SK-N-SH treated with all-trans-retinoic acid at 6 μM for 48 hours (cell line): ENCODE measurements around the gene VEGFB.

Source experiments
- ATAC-seq: fragments of 200-7000 bp; cut with Tn5 transposase; 3 replicates; pipeline ENCODE4 v1.9.1; 2020; ENCODE audit warnings: mild to moderate bottlenecking, moderate library complexity
- ARNTL ChIP-seq: fragments of 450-650 bp; formaldehyde crosslinking; IDR thresholded peaks from 2 replicates; pipeline ENCODE4 v1.5.0; 2020; ENCODE audit warnings: low read depth, mild to moderate bottlenecking, moderate library complexity, borderline replicate concordance
- CSDC2 ChIP-seq: fragments of 250-450 bp; sonication (Bioruptor Pico); IDR thresholded peaks from 2 replicates; pipeline ENCODE4 v1.5.0; 2020; ENCODE audit warnings: mild to moderate bottlenecking, moderate library complexity
- ESRRG ChIP-seq: fragments of 250-450 bp; sonication (Bioruptor Pico); IDR thresholded peaks from 2 replicates; pipeline ENCODE4 v1.6.1; 2021; ENCODE audit warnings: mild to moderate bottlenecking
- GLIS3 ChIP-seq: fragments of 250-450 bp; sonication (Bioruptor Pico); IDR thresholded peaks from 2 replicates; pipeline ENCODE4 v1.5.0; 2020; ENCODE audit warnings: mild to moderate bottlenecking, moderate library complexity
- ISL1 ChIP-seq: fragments of 250-450 bp; sonication (Bioruptor Pico); IDR thresholded peaks from 2 replicates; pipeline ENCODE4 v2.1.2; 2022; ENCODE audit warnings: mild to moderate bottlenecking, moderate library complexity
- OSR1 ChIP-seq: fragments of 250-450 bp; sonication (Bioruptor Pico); IDR thresholded peaks from 2 replicates; pipeline ENCODE4 v1.8.0; 2022; ENCODE audit warnings: moderate library complexity, mild to moderate bottlenecking, inconsistent platforms
- PPARA ChIP-seq: fragments of 250-450 bp; sonication (Bioruptor Pico); IDR thresholded peaks from 2 replicates; pipeline ENCODE4 v1.5.0; 2020; ENCODE audit warnings: mild to moderate bottlenecking, borderline replicate concordance
- RARB ChIP-seq: fragments of 250-450 bp; sonication (Bioruptor Pico); IDR thresholded peaks from 2 replicates; pipeline ENCODE4 v1.8.0; 2021; ENCODE audit warnings: mild to moderate bottlenecking, moderate library complexity
- SNAI2 ChIP-seq: fragments of 250-450 bp; sonication (Bioruptor Pico); IDR thresholded peaks from 2 replicates; pipeline ENCODE4 v1.5.0; 2020; ENCODE audit warnings: mild to moderate bottlenecking, moderate library complexity
- TCF4 ChIP-seq: fragments of 250-450 bp; sonication (Bioruptor Pico); IDR thresholded peaks from 2 replicates; pipeline ENCODE4 v1.8.0; 2021; ENCODE audit warnings: mild to moderate bottlenecking, moderate library complexity, borderline replicate concordance
- ZC3H10 ChIP-seq: fragments of 250-450 bp; sonication (Bioruptor Pico); IDR thresholded peaks from 2 replicates; pipeline ENCODE4 v1.5.1; 2021; ENCODE audit warnings: mild to moderate bottlenecking, moderate library complexity
- ZFP3 ChIP-seq: fragments of 250-450 bp; sonication (Bioruptor Pico); IDR thresholded peaks from 2 replicates; pipeline ENCODE4 v1.5.0; 2020; ENCODE audit warnings: mild to moderate bottlenecking, moderate library complexity
- ZFP30 ChIP-seq: fragments of 450-650 bp; formaldehyde crosslinking; IDR thresholded peaks from 2 replicates; pipeline ENCODE4 v1.5.0; 2022; ENCODE audit warnings: mild to moderate bottlenecking, moderate library complexity
- ZNF565 ChIP-seq: fragments of 450-650 bp; formaldehyde crosslinking; conservative IDR thresholded peaks from 2 replicates; pipeline ENCODE4 v1.5.0; 2020; ENCODE audit warnings: low read depth, mild to moderate bottlenecking, moderate library complexity
- ZNF70 ChIP-seq: fragments of 450-650 bp; formaldehyde crosslinking; IDR thresholded peaks from 2 replicates; pipeline ENCODE4 v1.5.0; 2020; ENCODE audit warnings: mild to moderate bottlenecking, moderate library complexity
- ZNF8 ChIP-seq: fragments of 450-650 bp; formaldehyde crosslinking; IDR thresholded peaks from 2 replicates; pipeline ENCODE4 v1.5.0; 2020; ENCODE audit warnings: mild to moderate bottlenecking, moderate library complexity
- TF ChIP-seq, protein P1 (sequence below): fragments of 250-450 bp; sonication (Bioruptor Pico); IDR thresholded peaks from 2 replicates; pipeline ENCODE4 v1.5.0; 2020; ENCODE audit warnings: mild to moderate bottlenecking, moderate library complexity
- TF ChIP-seq, protein P2 (sequence below): fragments of 250-450 bp; sonication (Bioruptor Pico); IDR thresholded peaks from 2 replicates; pipeline ENCODE4 v1.5.1; 2021; ENCODE audit warnings: mild to moderate bottlenecking, moderate library complexity
- TF ChIP-seq, protein P3 (sequence below): fragments of 250-450 bp; sonication (Bioruptor Pico); IDR thresholded peaks from 2 replicates; pipeline ENCODE4 v1.5.1; 2020; ENCODE audit warnings: low read depth, mild to moderate bottlenecking, moderate library complexity
- TF ChIP-seq, protein P4 (sequence below): fragments of 250-450 bp; sonication (Bioruptor Pico); IDR thresholded peaks from 2 replicates; pipeline ENCODE4 v1.8.0; 2020; ENCODE audit warnings: mild to moderate bottlenecking, moderate library complexity, borderline replicate concordance
- TF ChIP-seq, protein P5 (sequence below): fragments of 250-450 bp; sonication (Bioruptor Pico); IDR thresholded peaks from 2 replicates; pipeline ENCODE4 v1.8.0; 2021; ENCODE audit warnings: low read depth, mild to moderate bottlenecking, moderate library complexity, borderline replicate concordance

VEGFB gene

DNA sequence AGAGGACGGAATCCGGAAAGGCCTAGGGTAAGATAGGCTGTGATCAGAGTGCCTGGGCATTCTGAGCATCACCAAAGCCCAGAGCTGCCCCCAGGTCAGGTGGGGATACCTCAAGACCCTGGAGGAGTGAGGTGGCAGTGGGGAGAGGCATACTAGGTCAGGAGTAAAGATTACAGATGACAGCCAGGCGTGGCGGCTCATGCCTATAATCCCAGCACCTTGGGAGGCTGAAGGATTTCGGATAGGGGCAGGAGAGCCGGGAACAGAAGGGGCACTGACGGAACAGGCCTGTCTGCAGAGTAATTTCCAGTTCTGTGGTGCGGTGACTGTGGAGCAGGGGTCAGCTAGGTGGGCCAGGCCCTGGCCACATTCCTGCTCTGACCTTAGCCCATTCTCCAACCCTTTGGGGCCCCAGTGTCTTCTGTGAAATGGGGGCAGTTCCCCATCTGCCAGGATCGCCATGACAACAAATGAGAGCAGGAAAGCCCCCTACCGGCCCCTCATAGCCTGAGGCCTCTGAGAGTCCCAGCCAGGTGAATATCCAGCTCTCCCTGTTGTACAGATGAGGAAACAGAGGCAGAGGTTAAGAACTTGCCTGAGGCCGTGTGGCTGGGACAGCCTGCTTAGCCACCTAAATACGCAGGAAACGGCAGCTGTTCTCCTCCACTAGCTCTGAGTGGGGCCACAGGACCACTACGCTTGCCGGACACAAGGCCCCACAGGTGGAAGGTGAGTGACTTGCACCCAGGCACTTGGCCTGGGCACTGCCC lies 40.8 kb downstream of the VEGFB start:
- TF ChIP-seq ESRRG (CRISPR knock-in tag) (no peak), ZNF8 (no peak)
- no peak for ATAC-seq

GRCh38 chr11:64275841-64276240 lies 41.5 kb downstream of the VEGFB start:
- no peak for TF ChIP-seq RARB
- TF ChIP-seq SNAI2 (CRISPR knock-in tag), result no peak
- TF ChIP-seq, protein P1, sequence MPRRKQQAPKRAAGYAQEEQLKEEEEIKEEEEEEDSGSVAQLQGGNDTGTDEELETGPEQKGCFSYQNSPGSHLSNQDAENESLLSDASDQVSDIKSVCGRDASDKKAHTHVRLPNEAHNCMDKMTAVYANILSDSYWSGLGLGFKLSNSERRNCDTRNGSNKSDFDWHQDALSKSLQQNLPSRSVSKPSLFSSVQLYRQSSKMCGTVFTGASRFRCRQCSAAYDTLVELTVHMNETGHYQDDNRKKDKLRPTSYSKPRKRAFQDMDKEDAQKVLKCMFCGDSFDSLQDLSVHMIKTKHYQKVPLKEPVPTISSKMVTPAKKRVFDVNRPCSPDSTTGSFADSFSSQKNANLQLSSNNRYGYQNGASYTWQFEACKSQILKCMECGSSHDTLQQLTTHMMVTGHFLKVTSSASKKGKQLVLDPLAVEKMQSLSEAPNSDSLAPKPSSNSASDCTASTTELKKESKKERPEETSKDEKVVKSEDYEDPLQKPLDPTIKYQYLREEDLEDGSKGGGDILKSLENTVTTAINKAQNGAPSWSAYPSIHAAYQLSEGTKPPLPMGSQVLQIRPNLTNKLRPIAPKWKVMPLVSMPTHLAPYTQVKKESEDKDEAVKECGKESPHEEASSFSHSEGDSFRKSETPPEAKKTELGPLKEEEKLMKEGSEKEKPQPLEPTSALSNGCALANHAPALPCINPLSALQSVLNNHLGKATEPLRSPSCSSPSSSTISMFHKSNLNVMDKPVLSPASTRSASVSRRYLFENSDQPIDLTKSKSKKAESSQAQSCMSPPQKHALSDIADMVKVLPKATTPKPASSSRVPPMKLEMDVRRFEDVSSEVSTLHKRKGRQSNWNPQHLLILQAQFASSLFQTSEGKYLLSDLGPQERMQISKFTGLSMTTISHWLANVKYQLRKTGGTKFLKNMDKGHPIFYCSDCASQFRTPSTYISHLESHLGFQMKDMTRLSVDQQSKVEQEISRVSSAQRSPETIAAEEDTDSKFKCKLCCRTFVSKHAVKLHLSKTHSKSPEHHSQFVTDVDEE (CRISPR knock-in tag), result no peak
- TF ChIP-seq, protein P2, sequence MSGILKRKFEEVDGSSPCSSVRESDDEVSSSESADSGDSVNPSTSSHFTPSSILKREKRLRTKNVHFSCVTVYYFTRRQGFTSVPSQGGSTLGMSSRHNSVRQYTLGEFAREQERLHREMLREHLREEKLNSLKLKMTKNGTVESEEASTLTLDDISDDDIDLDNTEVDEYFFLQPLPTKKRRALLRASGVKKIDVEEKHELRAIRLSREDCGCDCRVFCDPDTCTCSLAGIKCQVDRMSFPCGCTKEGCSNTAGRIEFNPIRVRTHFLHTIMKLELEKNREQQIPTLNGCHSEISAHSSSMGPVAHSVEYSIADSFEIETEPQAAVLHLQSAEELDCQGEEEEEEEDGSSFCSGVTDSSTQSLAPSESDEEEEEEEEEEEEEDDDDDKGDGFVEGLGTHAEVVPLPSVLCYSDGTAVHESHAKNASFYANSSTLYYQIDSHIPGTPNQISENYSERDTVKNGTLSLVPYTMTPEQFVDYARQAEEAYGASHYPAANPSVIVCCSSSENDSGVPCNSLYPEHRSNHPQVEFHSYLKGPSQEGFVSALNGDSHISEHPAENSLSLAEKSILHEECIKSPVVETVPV (CRISPR knock-in tag), result no peak
- TF ChIP-seq TCF4, result no peak
- TF ChIP-seq, protein P3, sequence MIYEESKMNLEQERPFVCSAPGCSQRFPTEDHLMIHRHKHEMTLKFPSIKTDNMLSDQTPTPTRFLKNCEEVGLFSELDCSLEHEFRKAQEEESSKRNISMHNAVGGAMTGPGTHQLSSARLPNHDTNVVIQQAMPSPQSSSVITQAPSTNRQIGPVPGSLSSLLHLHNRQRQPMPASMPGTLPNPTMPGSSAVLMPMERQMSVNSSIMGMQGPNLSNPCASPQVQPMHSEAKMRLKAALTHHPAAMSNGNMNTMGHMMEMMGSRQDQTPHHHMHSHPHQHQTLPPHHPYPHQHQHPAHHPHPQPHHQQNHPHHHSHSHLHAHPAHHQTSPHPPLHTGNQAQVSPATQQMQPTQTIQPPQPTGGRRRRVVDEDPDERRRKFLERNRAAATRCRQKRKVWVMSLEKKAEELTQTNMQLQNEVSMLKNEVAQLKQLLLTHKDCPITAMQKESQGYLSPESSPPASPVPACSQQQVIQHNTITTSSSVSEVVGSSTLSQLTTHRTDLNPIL (CRISPR knock-in tag), result no peak
- no peak for TF ChIP-seq ZNF565 (CRISPR knock-in tag)
- TF ChIP-seq PPARA (CRISPR knock-in tag), result no peak
- TF ChIP-seq, protein P4, sequence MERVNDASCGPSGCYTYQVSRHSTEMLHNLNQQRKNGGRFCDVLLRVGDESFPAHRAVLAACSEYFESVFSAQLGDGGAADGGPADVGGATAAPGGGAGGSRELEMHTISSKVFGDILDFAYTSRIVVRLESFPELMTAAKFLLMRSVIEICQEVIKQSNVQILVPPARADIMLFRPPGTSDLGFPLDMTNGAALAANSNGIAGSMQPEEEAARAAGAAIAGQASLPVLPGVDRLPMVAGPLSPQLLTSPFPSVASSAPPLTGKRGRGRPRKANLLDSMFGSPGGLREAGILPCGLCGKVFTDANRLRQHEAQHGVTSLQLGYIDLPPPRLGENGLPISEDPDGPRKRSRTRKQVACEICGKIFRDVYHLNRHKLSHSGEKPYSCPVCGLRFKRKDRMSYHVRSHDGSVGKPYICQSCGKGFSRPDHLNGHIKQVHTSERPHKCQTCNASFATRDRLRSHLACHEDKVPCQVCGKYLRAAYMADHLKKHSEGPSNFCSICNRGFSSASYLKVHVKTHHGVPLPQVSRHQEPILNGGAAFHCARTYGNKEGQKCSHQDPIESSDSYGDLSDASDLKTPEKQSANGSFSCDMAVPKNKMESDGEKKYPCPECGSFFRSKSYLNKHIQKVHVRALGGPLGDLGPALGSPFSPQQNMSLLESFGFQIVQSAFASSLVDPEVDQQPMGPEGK (CRISPR knock-in tag), result no peak
- TF ChIP-seq CSDC2 (CRISPR knock-in tag), result no peak

DNA sequence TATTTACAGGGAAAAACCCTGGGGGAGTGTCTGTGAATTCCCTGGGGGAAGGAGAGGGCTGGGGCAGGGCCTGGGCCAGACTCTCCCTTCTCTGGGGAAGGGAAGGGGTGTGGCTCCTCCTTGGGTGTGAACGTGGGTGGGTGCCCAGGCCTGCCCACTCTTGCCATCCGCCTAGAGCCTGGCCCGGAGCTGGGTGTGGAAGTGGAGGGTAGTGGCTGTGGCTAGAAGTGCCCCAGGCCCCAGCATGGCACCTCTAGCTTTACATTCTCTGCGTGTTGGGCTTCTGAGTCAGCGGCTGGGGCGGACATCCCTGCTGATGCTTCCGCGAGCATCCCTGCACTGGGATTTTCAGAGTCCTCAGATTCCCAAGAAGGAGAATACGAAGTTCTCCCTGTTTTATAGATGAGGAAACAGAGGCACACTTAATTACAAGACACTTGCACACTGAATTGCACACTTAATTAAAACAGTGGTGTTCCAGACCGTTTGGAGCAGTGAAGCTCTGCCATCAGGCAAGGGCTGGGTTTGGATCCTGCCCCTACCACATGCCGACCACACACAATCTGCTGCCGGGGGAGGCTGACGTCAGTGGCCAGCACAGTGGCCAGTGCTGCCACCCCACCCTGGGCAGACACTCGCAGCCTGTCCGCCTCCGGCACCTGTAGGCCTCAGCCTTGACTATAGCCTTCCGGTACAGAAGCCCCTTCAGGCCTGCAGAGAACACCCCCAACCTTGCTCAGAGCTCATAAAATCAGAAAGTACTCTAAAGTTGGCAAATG lies 42.5 kb downstream of the VEGFB start:
- no peak for TF ChIP-seq GLIS3 (CRISPR knock-in tag)
- no peak for ATAC-seq

More at GRCh38 chr11:64275841-64276240, 41.5 kb downstream of the VEGFB start:
- no peak for ATAC-seq

- no peak for ATAC-seq
- TF ChIP-seq GLIS3 (CRISPR knock-in tag), result no peak
- no peak for TF ChIP-seq ZNF70
- no peak for TF ChIP-seq TCF4
- TF ChIP-seq ZFP30 (CRISPR knock-in tag), result no peak
- no peak for TF ChIP-seq ZFP3 (CRISPR knock-in tag)
- TF ChIP-seq PPARA (CRISPR knock-in tag), result no peak
- TF ChIP-seq ZC3H10 (CRISPR knock-in tag), result no peak
- TF ChIP-seq CSDC2 (CRISPR knock-in tag), result no peak
- TF ChIP-seq ISL1 (CRISPR knock-in tag), result no peak
- no peak for TF ChIP-seq ZNF565 (CRISPR knock-in tag)
- TF ChIP-seq, protein P5, sequence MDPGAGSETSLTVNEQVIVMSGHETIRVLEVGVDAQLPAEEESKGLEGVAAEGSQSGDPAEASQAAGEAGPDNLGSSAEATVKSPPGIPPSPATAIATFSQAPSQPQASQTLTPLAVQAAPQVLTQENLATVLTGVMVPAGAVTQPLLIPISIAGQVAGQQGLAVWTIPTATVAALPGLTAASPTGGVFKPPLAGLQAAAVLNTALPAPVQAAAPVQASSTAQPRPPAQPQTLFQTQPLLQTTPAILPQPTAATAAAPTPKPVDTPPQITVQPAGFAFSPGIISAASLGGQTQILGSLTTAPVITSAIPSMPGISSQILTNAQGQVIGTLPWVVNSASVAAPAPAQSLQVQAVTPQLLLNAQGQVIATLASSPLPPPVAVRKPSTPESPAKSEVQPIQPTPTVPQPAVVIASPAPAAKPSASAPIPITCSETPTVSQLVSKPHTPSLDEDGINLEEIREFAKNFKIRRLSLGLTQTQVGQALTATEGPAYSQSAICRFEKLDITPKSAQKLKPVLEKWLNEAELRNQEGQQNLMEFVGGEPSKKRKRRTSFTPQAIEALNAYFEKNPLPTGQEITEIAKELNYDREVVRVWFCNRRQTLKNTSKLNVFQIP (CRISPR knock-in tag), result no peak
- TF ChIP-seq ESRRG (CRISPR knock-in tag), result no peak
- TF ChIP-seq, protein P2 (CRISPR knock-in tag), result no peak
- no peak for TF ChIP-seq ARNTL
- TF ChIP-seq OSR1, result no peak
- TF ChIP-seq, protein P4 (CRISPR knock-in tag), result no peak
Observed at GRCh38 chr11:64278576-64279190, 44.3 kb downstream of the VEGFB start.
